GM12891 (cell line): Measurements from ENCODE around the gene MRPL33.

Experiments
- POLR2A ChIP-seq: IDR thresholded peaks from 2 replicates; pipeline ENCODE4 v1.6.1; 2011; ENCODE audit warnings: low read depth, low read length, control low read depth
- POLR2AphosphoS5 ChIP-seq: IDR thresholded peaks from 2 replicates; pipeline ENCODE4 v1.6.1; 2011; ENCODE audit warnings: low read depth, low read length, control low read depth
- SPI1 ChIP-seq: IDR thresholded peaks from 2 replicates; pipeline ENCODE4 v1.6.1; 2011; ENCODE audit warnings: low read depth, low read length, control low read depth
- TAF1 ChIP-seq: IDR thresholded peaks from 2 replicates; pipeline ENCODE4 v1.6.1; 2011; ENCODE audit warnings: low read depth, low read length, control low read depth

- TF ChIP-seq POLR2AphosphoS5 (no peak), POLR2A (no peak), SPI1 (no peak), TAF1 (no peak)
Measured at GRCh38 chr2:27736890-27737204, 34.7 kb upstream of the MRPL33 start.
